Calu3 (cell line): Measurements from ENCODE around the gene ARHGEF12. TPM values are rescaled to one million over a fixed set of nuclear protein-coding genes. Genes with fewer than 3 reads are reported as not detected.

Source experiments
- BruUV-seq: library from RNA; stranded (reverse); fragments of 400-500 nt; replicated peaks from 2 replicates; lab custom pipeline; 2021; lab: Mats Ljungman, UMichigan
- CTCF ChIA-PET: fragments of 300-600 bp; sonication (Branson Sonifier 250); formaldehyde crosslinking; loops from one replicate; lab custom pipeline; 2022; ENCODE audit warnings: antibody characterized with exemption; lab: Charles Lee
- DNase-seq: peaks from one replicate; pipeline ENCODE4 v3.0.0; 2022
- H3K27ac Mint-ChIP-seq: one replicate; pipeline ENCODE4 v1.8.0; 2022; ENCODE audit warnings: mixed read lengths; ENCODE audit not compliant: unreplicated experiment
- H3K27me3 Mint-ChIP-seq: one replicate; pipeline ENCODE4 v1.8.0; 2022; ENCODE audit warnings: mixed read lengths; ENCODE audit not compliant: unreplicated experiment
- H3K36me3 Mint-ChIP-seq: one replicate; pipeline ENCODE4 v1.8.0; 2022; ENCODE audit warnings: mild to moderate bottlenecking, moderate library complexity, mixed read lengths; ENCODE audit not compliant: insufficient read depth, unreplicated experiment
- H3K4me1 Mint-ChIP-seq: one replicate; pipeline ENCODE4 v1.8.0; 2022; ENCODE audit warnings: mild to moderate bottlenecking, low read depth, mixed read lengths; ENCODE audit not compliant: unreplicated experiment
- H3K4me3 Mint-ChIP-seq: one replicate; pipeline ENCODE4 v1.8.0; 2022; ENCODE audit warnings: mild to moderate bottlenecking, low read depth, moderate library complexity, mixed read lengths; ENCODE audit not compliant: unreplicated experiment
- H3K9me3 Mint-ChIP-seq: one replicate; pipeline ENCODE4 v1.8.0; 2022; ENCODE audit warnings: low read depth, mixed read lengths; ENCODE audit not compliant: unreplicated experiment
- intact Hi-C: fragments of 100-400 bp; cut with micrococcal nuclease; formaldehyde crosslinking; loops from one replicate; pipeline ENCODE4 v1.10.0; 2022; ENCODE audit not compliant: unreplicated experiment
- total RNA-seq: library from RNA; stranded (reverse); gene quantifications from 2 replicates; pipeline ENCODE4 v1.2.3, GENCODE V29; 2022
- TF ChIP-seq, protein P1 (sequence below): fragments of 200-600 bp; IDR thresholded peaks from one replicate; pipeline ENCODE4 v1.8.0; 2022; ENCODE audit warnings: antibody characterized with exemption; ENCODE audit not compliant: unreplicated experiment

ARHGEF12 gene
- total RNA-seq, 1 experiment from 2014 or later, result 50.0 TPM

DNA sequence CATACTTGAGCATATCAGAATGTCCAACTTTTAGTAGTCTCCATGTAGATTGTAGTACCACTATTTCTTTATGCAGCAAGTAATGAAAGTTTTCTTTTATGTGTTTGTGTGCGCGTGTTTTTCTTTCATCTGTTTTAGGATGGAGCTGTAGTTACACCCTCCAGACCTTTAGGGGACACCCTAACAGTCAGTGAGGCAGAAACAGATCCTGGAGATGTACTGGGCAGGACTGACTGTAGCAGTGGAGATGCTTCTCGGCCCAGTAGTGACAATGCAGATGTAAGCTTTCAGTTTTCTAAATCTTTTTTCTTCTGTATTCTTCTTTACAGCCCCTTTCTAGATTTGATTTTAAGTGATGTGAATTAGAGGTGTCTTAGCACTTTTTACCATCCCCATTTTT, 95.4 kb downstream of the ARHGEF12 start:
- Mint-ChIP-seq H3K27ac (peak overlapping the region; percentile 82), H3K4me3 (no peak overlapping the region), H3K9me3 (no peaks in the 10 kb centered on the region), H3K27me3 (no peaks in the 10 kb centered on the region), H3K36me3 (peaks cover 17% of the 10 kb centered on the region), H3K4me1 (peaks cover 23% of the 10 kb centered on the region)
- intact Hi-C loops, result loop anchor here (2.0 kb wide), 2 partner anchors 31 to 95 kb away; partner anchors contain the start of gene ARHGEF12
- CTCF ChIA-PET, result interaction anchor here (0.5 kb wide), 1 partner anchor 125 kb away, joined by 3 read pairs; no protein-coding TSS in a partner anchor
- DNase-seq, result no peak
- BruUV-seq, result no TSS peak
- TF ChIP-seq, protein P1, sequence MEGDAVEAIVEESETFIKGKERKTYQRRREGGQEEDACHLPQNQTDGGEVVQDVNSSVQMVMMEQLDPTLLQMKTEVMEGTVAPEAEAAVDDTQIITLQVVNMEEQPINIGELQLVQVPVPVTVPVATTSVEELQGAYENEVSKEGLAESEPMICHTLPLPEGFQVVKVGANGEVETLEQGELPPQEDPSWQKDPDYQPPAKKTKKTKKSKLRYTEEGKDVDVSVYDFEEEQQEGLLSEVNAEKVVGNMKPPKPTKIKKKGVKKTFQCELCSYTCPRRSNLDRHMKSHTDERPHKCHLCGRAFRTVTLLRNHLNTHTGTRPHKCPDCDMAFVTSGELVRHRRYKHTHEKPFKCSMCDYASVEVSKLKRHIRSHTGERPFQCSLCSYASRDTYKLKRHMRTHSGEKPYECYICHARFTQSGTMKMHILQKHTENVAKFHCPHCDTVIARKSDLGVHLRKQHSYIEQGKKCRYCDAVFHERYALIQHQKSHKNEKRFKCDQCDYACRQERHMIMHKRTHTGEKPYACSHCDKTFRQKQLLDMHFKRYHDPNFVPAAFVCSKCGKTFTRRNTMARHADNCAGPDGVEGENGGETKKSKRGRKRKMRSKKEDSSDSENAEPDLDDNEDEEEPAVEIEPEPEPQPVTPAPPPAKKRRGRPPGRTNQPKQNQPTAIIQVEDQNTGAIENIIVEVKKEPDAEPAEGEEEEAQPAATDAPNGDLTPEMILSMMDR, result no peak

DNA sequence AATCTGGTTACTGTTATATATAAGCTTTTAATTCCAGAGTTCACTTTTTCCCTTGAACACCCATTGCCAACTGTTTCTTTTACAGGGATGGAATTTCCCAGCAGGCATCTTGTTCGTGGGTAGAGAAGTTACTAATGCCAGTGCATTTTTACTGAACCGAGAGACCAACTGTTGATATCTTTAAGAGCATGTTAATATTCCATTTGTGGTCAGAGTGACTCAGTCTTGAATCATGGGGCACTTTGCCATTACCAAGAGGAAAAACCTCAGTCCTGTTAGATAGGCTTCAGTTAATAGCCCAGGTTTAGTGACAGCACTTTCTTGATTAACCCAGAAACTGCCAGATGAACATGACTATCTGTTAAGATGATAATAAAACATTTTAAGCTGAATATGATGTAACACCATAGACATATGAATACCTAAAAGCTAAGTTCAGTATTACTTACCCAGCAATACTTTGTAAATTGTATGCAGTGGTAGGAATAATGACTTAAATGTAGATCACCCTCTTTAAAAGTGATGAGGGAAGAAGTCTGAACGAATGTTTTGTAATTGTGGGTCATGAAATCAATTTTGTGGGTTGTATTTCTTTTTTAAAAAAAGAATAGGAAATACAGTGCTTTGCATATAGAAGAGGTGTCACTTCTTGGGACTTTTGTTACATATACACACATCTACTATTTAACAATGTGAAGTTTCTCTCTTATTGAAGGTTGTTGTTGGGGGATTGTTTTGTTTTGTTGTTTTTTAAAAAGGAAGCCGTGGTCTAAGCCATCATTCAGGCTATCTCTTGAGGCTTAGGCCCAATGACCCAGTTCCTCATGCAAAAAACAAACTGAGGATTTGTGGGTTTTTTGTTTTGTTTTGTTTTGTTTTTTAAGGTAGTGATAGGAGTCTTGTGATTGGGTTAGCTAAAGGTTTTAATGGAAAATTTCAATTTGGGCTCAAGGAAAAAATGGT, 96.1 kb downstream of the ARHGEF12 start:
- H3K27me3 Mint-ChIP-seq, result no peaks in the 10 kb centered on the region
- CTCF ChIA-PET, result no interaction called here
- TF ChIP-seq, protein P1, result no peak
- no TSS peak for BruUV-seq
- intact Hi-C loops, result loop anchor here (2.0 kb wide), 2 partner anchors 32 to 96 kb away; partner anchors contain the start of gene ARHGEF12
- H3K4me3 Mint-ChIP-seq, result peak overlapping the region; percentile 9
- DNase-seq, result peak; percentile 55
- peaks cover 17% of the 10 kb centered on the region for H3K36me3 Mint-ChIP-seq
- H3K9me3 Mint-ChIP-seq, result no peaks in the 10 kb centered on the region
- H3K27ac Mint-ChIP-seq, result peak overlapping the region; percentile 82
- peaks cover 23% of the 10 kb centered on the region for H3K4me1 Mint-ChIP-seq

DNA sequence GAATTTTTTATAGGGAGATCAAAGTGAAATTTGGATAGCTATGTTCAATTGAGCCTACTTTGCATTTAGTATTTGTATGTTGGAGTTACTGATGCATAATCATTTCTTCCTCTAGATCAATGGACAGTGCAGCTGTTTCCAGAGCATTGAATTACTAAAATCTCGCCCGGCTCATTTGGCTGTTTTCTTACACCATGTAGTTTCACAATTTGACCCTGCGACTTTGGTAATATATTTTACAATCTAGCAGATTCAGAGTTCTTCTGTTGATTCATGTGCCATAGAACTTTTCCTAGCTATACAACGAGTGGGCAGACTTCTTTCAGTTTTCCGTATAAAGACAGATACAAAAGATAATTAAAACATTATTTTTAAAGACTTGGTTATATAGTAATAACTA, 105.4 kb downstream of the ARHGEF12 start:
- CTCF ChIA-PET, result no interaction called here
- H3K9me3 Mint-ChIP-seq, result no peaks in the 10 kb centered on the region
- TF ChIP-seq, protein P1, result no peak
- H3K27me3 Mint-ChIP-seq, result no peaks in the 10 kb centered on the region
- no peak overlapping the region for H3K4me3 Mint-ChIP-seq
- no peak for DNase-seq
- intact Hi-C loops, result no loop called here
- peaks cover 12% of the 10 kb centered on the region for H3K36me3 Mint-ChIP-seq
- BruUV-seq, result no TSS peak
- no peak overlapping the region for H3K27ac Mint-ChIP-seq
- H3K4me1 Mint-ChIP-seq, result no peaks in the 10 kb centered on the region

DNA sequence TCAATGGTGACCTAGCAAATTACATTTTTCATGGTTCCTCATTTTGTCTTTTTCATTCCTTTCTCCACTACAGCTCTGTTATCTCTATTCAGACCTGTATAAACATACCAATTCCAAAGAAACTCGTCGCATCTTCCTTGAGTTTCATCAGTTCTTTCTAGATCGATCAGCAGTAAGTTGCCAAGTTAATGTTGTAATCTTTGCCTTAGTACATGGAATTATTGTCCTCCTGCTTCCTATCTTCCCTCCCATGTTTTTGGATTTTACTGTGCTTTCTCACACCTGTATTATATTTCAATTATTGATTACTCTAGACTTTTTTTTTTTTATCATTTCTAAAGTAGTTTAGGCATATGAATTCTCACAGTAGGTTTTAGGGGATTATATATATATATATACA, 105.8 kb downstream of the ARHGEF12 start:
- Mint-ChIP-seq H3K9me3 (no peaks in the 10 kb centered on the region), H3K4me3 (no peak overlapping the region), H3K4me1 (no peaks in the 10 kb centered on the region), H3K27me3 (no peaks in the 10 kb centered on the region), H3K36me3 (peaks cover 12% of the 10 kb centered on the region), H3K27ac (no peak overlapping the region)
- intact Hi-C loops, result no loop called here
- BruUV-seq, result no TSS peak
- no peak for DNase-seq
- TF ChIP-seq, protein P1, result no peak
- CTCF ChIA-PET, result no interaction called here
